SH-SY5Y (cell line): ENCODE measurements around the gene FFAR3.

Experiments
- GATA2 ChIP-seq: IDR thresholded peaks from 2 replicates; pipeline ENCODE4 v1.6.1; 2011; ENCODE audit warnings: mild to moderate bottlenecking, low read depth, low read length
- GATA3 ChIP-seq: IDR thresholded peaks from 2 replicates; pipeline ENCODE4 v1.6.1; 2011; ENCODE audit warnings: low read depth, mild to moderate bottlenecking, low read length, moderate library complexity

FFAR3 gene

GRCh38 chr19:35373492-35373891, 15.2 kb downstream of the FFAR3 start:
- no peak for TF ChIP-seq GATA3
- no peak for TF ChIP-seq GATA2

- TF ChIP-seq GATA3 (no peak), GATA2 (no peak)
Measured at GRCh38 chr19:35375505-35376307, 17.4 kb downstream of the FFAR3 start.

GRCh38 chr19:35377656-35378055, 19.4 kb downstream of the FFAR3 start:
- no peak for TF ChIP-seq GATA2
- TF ChIP-seq GATA3: no peak

- TF ChIP-seq GATA2 (no peak), GATA3 (no peak)
Measured at GRCh38 chr19:35378356-35378755, 20.1 kb downstream of the FFAR3 start.

- TF ChIP-seq GATA2 (no peak), GATA3 (no peak)
Measured at GRCh38 chr19:35379992-35380391, 21.7 kb downstream of the FFAR3 start.

- no peak for TF ChIP-seq GATA3
- TF ChIP-seq GATA2: no peak
Measured at GRCh38 chr19:35380450-35381124, 22.3 kb downstream of the FFAR3 start.

GRCh38 chr19:35381318-35381717, 23.1 kb downstream of the FFAR3 start:
- TF ChIP-seq GATA2 (no peak), GATA3 (no peak)

GRCh38 chr19:35381926-35382325, 23.7 kb downstream of the FFAR3 start:
- TF ChIP-seq GATA3: no peak

GRCh38 chr19:35383536-35383935, 25.3 kb downstream of the FFAR3 start:
- TF ChIP-seq GATA2 (no peak), GATA3 (no peak)

GRCh38 chr19:35388277-35389054, 30.2 kb downstream of the FFAR3 start:
- TF ChIP-seq GATA2 (no peak), GATA3 (no peak)

GRCh38 chr19:35389192-35389861, 31.1 kb downstream of the FFAR3 start:
- no peak for TF ChIP-seq GATA2
- no peak for TF ChIP-seq GATA3

GRCh38 chr19:35392742-35393715, 34.8 kb downstream of the FFAR3 start:
- TF ChIP-seq GATA2 (no peak), GATA3 (no peak)
